CD4-positive, alpha-beta T cell treated with Interleukin-17A for 1 hour (primary cell): ENCODE results near the gene HTRA2.
"Not testable (repeated sequence)": the region's sequence is repeated elsewhere in the genome, so short reads cannot be mapped to it uniquely, and the experiment has no call there.

ENCODE experiments used
- DNase-seq: peaks from one replicate; pipeline ENCODE4 v3.0.0-alpha.2; 2020

The HTRA2 gene

DNA sequence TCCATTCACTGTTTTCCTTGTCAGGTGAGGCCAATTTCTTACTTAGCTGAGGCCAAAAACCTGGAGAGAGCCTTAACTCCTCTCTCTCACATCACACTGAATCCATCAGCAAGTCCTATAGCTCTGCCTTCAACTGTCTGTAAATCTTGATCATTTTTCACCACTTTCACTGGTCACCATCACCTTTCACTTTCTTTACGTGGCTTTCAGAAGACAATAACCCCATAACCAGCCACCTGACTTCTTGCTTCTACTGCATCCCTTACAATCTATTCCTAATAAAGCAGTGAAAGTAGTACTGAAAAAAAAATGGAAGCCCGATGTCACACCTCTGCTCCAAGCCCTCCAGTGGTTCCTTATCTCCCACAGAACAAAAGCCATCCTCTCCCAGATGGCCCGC lies 16.3 kb downstream of the HTRA2 start:
- no peak for DNase-seq

GRCh38 chr2:74548285-74548899 lies 18.7 kb downstream of the HTRA2 start:
- DNase-seq, result no peak

DNA sequence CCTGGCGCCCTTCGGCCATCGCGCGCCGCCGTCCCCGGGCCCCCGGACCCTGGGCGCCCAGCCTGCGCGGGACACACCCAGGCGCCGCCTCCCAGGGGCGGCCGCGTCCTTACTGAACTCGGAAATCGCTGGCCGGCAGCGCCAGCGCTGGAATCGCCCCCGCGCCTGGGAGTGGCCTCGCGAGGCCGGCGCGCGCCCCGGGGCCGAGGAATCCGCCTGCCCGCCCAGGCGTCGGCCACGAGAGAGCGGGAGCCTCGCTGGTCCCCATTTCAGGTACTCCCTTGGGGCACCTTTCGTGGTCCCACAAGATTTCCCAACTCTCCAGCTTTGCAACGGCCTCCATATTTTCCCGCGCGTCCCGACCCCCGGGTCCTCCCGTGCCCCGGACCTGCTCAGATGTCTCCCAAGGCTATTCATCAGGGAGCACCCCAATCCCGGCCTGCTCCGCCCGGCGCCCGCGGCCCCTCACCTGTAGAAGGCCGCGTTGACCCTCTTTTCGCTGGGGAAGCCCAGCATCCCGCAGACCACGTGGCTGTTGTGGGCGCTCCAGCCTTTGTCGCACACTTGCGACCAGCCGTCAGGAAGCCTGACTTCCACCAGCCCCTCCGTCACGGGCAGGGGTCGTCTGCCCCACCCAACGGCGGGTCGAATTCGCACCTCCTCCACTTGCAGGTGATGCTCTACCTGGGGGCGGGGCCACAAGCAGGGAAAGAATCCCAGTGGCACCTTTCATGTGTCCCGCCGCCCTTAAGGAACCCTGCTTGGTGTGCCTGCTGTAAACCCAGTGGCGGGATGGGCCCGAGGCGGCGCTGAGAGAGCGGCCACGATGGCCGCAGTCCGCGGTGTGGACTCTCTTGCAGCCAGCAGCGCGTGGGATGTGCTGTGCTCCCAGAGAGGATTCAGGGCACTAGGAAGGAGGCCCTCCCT lies 19.4 kb downstream of the HTRA2 start:
- no peak for DNase-seq

DNA sequence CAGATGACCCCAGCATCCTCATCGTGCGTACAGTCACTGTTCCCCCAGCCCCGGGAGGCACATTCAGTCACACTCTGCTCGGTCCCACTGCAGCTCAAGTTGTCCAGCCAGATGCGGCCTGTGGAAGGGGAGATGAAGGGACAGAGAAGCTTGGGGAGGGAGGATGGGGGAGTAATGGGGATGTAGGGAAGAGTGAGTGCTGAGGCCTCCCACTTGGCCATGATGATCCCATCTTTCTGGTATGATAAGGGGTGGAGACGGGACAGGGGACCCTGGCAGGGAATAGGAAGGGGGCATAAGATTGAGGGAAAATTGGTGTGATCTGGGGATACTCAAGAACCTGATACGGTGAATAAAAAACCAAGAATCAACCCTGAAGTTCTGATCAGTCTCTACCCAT lies 20.5 kb downstream of the HTRA2 start:
- no peak for DNase-seq

DNA sequence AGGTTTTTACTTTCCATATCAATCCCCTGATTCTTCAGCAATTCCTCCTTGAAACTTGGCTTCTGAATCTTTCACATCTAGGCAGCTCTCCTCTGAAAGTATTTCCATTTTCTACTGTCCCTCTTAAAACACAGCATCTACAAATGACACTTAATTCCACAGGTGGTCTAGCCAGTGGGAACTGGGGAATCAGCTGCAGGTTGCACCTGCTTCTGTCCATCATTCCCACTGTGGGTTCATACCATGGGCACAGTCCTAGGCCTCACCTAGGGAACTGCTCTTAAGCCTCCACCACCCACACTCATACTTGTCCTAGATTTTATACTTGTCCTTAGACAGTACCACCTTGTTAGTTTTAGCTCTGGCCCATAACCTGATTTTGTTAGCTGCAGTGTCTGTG lies 21.8 kb downstream of the HTRA2 start:
- DNase-seq, result no peak

DNA sequence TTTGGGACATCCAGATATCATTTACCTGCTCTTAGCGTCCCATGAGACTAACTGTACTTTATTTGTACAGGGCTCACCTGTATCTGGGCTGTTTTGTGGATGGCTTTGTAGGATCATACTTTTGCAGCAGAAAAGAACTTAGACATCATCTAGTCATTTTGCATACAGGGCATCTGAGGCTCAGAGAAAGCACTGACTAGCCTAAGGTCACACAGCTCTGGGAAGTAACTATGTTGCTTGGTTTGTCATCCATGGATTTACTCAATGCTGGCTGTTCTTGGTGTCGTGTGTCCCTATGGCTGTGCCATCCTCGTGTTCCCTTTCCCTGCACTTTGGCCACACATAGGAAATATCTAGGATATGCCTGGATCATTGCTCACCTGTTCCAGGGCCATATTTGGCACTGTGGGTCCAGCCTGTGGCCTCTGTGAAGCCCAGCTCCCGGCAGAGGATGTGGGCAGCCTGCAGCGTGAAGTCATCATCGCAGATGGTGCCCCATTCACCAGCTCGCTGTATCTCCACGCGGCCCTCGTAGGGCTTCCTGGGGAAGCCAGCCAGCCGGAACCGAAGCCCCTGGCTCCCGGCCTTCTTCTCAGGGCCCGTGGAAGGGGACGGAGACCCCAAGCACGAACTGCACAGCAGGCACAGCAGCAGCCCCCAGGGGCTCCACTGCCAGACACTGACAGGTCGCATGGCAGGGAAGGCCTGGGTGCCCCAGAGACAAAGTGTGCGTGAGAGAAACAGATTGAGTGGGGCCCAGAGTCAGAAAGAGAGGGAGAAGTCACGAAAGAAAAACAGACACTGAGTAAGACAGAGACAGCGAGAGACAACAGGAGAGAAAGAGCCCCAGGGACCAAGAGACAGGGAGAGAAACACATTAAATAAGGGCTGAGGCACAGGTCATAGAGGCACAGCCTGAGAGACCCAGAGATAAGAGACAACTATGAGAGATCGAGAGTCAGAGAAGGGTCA lies 22.5 kb downstream of the HTRA2 start:
- DNase-seq, result no peak

- no peak for DNase-seq
These were observed 23.4 kb downstream of the HTRA2 start for GRCh38 chr2:74552914-74553811.

DNA sequence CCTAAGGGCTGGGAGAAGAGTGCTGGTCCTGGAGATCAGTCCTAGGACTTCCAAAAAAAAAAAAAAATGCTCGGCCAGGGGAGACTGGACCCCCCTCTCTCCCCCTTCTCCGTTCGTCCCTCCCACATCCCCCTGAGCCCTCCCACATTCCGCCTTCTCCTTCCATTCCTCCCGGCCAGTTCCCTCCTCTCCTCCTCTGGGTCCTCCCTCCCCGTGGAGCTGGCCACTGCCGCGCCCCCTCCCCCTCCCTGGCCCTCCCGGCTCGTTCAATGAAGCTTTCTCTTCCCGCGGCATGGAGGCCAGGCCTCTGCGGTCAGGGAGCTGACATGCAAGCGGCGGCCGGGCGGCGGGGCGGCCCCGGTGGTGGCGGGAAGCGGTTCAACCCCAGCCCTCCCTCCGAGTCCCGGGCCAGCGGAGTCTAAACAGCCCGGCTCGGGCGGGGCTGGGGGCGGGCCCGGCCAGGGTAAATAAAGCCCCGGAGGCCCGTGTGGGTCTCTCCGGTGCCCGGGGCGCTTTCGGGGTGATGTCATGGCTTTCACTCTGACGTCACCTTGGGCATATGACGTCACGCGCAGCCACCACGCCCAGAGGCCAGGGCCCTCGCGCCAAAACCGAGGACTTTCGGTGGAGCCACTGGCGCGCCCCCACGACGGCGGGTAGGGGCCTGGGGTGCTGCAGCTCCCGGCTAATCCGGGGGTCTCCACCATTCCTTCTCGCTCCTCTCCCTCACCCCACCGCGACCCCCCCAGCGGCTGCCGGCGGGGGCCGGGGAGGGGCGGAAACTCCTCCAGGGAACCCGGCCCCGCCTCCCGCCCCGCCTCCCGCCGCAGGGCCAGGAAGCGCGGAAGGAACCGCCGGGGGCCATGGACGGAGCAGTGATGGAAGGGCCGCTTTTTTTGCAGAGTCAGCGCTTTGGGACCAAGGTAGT lies 24.4 kb downstream of the HTRA2 start, which contains the start of the genes DOK1 and LOXL3:
DOK1 (plus strand) TSS at position 829 of the 928 bp plus-strand sequence; CDS start at position 864, 35 bp downstream.
LOXL3 (minus strand) TSS at position 51 of the 928 bp plus-strand sequence. CDS start 1,308 bp downstream, outside the sequence.
- peak; percentile 88 for DNase-seq

DNA sequence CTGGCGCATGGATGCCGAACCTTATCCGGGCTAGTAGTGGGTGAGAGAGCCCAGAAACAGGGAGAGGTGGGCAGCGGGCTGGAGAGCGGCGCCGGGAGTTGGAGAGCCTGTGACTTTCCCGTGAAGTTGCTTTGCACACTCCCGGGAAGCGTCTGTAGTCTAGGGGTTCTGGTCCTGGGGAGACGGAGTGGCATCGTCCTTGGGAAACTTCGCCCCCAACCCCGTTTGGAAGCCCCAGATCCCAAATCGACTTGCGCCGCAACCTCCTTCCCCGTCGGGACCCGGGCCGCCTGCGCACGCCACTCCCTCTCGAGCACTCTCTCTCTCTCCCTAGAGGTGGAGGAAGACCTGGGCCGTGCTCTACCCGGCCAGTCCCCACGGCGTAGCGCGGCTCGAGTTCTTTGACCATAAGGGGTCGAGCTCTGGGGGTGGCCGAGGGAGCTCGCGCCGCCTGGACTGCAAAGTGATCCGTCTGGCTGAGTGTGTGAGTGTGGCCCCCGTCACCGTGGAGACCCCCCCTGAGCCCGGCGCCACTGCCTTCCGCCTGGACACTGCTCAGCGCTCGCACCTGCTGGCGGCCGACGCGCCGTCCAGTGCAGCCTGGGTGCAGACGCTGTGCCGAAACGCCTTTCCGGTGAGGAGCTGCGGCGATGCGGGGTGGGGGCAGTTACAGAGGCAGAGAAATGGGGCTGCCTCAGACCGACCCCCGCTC lies 25.2 kb downstream of the HTRA2 start:
- DNase-seq, result peak; percentile 54

- no peak for DNase-seq
These were observed 25.9 kb downstream of the HTRA2 start for GRCh38 chr2:74555610-74556103.

DNA sequence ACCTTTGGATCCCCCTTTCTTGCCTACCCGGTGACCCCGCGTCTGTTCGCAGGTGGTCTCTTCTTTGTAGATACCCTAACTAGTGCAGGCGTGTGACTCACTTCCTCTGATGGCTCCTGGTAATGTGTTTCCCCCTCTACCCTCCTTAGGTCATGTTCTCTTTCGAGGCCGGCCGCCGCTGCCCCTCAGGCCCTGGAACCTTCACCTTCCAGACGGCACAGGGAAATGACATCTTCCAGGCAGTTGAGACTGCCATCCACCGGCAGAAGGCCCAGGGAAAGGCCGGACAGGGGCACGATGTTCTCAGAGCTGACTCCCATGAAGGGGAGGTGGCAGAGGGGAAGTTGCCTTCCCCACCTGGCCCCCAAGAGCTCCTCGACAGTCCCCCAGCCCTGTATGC lies 26.4 kb downstream of the HTRA2 start:
- DNase-seq, result no peak

- DNase-seq, result no peak
These were observed 27.2 kb downstream of the HTRA2 start for GRCh38 chr2:74556831-74557370.

DNA sequence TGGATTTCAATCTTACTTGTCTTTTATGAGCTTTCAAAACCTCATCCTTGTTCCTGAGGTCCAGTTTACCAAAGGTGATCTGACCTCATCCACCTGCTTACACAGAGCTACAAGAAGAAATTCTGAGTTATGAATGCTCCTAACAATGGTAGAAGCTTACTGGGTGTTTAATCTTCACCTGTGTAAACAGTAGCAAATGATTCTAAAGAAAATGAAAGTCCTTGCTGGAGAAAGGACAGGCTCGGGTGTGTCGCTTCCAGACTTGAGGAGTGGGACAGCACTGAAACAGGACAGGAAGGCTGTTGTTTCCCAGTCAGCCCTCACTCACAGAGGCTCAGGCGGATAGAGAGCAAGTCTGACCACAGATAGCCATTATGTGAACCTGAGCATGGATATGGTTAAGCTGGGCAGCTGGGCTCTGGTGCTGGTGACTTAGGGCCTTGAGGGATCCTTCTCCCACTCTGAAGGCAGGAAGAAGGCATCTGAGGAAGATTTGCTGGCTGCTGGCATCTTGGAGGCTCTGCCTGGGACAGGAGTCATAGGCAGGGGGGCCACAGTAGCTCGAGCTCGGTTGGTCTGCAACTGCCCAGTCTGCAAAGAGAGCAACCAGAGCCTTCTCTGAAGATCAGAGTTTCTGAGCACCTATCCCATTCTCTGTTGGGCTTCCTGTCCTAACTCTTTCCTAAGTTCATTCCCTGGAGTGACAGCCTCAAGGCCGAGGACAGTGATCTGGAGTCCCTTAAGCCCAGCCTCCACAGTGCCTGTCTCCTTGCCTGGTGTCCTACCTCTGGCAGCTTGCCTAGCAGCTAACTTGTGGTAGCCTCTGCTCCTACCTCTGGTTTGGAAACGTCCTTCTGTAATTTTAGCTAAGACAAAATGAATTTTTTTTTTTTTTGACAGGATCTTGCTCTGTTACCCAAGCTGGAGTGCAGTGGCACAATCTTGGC lies 28.8 kb downstream of the HTRA2 start:
- DNase-seq, result no peak

- DNase-seq, result no peak
These were observed 30.2 kb downstream of the HTRA2 start for GRCh38 chr2:74559912-74560311.

- no peak for DNase-seq
These were observed 30.9 kb downstream of the HTRA2 start for GRCh38 chr2:74560591-74560990.

DNA sequence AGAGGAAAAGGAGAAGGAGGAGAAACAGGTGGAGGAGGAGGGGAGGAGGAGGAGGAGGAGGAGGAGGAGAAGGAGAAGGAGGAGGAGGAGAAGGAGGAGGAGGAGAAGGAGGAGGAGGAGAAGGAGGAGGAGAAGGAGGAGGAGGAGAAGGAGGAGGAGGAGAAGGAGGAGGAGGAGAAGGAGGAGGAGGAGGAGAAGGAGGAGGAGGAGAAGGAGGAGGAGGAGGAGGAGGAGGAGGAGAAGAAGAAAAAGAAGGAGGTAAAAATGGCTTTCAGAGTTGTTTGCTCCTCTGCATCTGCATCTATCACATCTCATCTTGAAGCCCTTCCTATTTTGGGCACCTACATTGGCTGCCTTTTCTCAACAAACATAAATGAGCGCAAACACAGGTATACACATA lies 31.3 kb downstream of the HTRA2 start:
- DNase-seq, result not testable (repeated sequence)

DNA sequence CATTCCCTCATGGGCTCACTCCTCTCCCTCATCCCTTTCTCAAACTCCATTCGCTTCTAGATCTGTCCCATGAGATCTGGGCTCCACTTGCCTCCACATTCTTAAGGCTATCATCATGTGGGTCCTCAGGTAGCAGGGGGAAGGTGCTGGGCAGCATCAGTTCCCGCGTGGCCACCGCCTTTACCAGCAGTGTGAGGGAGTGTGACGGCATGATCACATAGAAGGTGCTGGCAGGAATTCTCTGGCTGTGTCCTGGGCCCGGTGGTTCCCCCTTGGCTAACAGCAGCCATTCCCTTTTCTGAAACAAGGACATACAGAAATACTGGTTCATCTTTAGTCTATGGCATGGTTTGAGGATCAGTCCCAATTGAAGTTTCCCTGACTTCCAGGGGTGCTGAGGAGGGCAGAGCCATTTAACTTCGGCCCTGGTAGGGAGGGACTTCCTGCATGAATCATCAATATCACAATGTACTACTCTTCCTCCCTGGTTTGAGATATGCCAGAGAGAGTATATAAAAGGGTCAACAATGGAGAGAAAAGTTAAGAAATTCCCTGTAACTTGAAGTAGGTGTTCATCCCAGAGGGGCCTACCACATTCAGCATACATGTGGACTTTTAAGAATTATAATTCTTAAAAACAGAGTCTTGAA lies 32.5 kb downstream of the HTRA2 start:
- no peak for DNase-seq

DNA sequence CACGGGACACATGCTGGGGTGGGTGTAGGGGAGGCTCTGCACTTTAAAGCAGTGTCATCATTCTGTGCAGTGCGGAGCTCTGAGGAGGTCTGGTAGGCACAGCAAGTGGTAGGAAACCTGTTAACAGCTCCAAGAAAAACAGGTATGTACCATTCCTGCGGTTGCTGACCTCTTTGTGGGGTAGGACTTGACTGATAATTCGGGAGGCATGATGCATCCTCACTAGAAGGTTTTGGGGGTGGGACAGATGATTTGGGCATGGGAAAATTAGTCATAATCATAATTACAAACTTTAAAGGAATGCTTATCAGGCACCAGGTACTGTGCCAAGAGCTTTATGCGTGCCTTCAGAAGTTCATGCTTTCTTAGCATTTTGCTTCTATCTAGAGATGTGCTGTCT lies 34.5 kb downstream of the HTRA2 start:
- no peak for DNase-seq
